GM18858 (cell line): ENCODE results near the gene NCEH1.

Experiments
- ATAC-seq: cut with Tn5 transposase; IDR thresholded peaks from one replicate; pipeline ENCODE4 v1.9.1; 2021; ENCODE audit not compliant: unreplicated experiment

The NCEH1 gene

DNA sequence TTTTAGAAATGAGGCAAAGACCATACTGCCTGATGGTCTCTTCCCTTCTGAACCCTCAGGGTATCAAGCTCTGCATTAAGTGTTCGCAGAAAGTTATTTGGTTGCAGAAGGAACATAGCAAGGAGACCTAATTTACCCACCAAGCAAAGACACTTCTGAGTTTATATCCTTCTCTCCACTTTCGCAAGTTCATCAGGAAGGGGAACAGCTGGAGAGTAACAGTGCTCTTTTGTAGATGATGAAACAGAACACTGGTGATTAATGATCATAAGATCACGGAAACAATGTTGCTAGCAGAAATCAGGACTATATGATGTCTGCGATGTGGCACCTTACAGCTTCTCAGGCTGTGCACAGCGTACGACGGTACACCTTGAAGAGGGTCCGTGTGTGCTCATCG is 62.1 kb downstream of the NCEH1 start:
- ATAC-seq: no peak

DNA sequence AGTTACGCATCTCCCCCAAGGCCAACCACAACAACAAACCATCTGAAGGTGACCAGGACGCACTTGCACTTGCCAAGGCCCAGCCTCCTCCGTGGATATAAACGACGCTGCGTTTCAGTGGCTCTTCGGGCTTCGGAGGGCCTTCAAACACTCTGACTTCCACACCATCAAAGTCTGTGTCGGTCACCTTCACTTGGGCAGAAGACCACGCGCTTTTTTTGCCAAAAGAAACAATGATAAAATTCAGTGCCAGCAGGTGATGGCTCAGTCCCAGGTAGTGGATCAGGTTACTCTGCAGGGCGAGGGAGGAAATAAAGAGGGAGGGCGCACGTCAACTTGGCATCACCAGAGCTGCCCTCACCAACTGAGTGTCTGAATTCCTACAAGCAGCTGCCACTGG is 63.0 kb downstream of the NCEH1 start:
- ATAC-seq: no peak

DNA sequence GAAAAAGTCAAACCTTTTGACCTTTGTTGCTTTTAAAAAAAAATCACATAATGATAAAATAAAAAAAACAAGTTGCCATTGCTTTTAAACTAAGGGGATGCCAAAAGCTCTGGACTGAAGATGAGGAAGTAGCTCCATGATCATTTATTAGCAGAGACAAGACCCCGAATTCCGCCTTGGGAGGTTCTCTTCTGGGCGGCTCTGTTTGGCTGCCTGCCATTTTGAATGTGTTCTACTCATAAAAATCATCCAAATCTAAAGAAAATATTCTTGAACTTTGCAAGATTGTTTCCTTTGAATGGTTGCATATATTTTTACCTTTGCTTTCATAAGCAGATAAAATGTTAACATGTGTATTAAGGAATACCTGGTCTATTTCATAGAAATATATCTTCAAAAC is 63.8 kb downstream of the NCEH1 start:
- no peak for ATAC-seq

DNA sequence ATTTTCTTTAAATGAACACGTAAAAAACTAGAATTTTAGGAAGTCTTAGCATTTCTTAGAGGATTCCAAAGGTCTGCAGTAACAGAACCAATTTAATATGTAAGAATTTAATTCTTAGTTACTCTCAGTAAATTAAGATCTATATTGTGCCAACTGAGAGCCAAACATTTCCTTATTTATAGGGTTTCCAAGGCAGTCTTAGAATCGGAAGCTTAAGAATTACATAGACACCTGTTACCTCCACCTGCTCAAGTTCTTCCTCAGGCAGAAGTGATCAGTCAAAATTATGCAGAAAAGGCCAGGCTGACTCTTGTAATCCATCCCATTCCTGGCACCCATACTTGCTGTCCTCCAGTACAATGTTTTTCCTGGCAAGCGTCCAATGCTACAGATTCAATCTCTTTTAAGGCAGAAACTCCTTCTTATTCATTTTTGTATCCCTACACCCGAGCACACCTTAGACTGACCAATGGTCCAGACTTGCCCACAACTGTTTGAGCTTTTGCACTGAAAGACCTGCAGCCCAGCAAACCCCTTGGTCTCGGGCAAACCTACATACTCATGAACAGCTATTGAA is 64.3 kb downstream of the NCEH1 start:
- no peak for ATAC-seq

DNA sequence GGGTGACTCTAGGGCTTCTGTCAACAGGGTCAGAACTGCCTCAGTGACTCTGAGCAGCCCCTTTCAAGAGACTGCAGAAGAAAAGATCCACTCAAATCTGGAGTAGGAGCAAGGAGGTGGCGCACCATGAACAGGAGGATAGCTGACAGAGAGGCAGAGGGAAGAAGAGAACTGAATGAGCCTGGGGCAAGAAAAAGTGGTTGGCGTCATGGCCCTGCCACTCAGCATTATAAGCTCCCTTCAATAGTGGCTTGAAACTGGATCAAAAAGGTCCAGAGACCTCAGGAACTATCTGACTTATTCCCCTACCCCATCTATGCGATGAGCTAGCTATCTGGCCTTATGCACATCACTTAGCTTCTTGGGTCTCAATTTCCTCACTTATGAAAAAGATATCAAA is 66.6 kb downstream of the NCEH1 start:
- ATAC-seq: no peak

DNA sequence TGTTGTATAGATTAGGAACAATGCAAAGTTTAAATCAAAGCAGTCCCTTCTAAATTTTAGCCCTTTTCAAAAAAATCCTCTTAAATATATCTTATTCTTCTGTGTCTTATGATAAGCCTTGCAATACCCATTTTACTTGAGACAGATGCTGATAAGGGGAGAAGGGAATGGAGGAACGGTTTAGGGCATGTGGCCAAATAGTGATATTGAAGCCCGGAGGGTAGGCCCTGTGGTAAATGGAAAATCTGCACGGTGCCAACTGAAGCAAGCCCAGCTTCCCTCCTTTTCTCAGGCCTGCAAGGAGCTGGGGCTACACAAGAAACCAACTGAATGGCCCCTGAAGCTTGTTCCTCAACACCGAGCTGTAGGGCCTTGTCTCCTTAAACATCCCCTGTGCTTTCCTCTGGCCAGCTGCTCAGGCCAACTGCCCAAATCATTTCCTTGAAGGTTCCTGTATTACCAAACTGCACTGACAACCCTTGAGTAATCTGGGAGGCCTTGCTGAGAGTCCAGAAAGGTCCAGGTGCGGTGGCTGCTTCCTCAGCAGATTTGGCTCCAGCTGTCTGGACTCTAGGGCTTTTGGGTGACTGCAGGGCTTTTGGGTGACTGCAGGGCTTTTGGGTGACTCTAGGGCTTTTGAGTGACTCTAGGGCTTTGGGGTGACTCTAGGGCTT is 67.2 kb downstream of the NCEH1 start:
- no peak for ATAC-seq

DNA sequence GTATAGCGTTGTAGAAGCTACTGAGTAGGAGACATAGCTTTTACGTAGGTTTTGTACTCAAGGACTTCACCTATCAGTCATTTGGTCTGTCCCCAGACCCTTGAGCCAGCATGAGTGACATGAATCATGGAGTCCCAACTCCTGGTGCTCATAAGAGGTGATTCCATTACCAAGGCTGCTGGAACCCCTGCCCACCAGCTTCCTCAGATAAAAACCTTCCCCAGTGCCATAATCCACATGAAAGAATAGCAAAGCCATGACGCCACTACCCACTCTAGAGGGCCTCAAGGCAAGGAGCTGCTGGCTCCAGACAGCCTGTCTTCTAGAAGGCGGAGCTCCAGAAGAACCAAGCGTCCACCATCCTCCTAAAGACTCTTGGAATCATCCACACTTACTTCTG is 69.6 kb downstream of the NCEH1 start:
- no peak for ATAC-seq

DNA sequence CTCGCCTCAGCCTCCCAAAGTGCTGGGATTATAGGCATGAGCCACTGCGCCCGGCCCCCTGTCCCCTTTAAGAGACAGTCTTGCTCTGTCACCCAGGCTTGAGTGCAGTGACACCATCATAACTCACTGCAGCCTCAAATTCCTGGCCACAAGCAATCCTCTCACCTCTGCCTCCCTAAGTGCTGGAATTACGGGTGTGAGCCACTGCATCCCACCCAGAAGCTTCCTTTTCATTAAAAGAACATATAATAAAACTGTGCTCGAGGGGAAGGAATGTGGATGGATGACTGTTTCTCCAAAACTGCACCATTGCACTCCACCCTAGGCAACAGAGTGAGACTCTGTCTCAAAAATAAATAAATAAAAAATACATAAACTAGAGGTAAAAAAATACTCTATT is 70.1 kb downstream of the NCEH1 start:
- ATAC-seq: no peak

DNA sequence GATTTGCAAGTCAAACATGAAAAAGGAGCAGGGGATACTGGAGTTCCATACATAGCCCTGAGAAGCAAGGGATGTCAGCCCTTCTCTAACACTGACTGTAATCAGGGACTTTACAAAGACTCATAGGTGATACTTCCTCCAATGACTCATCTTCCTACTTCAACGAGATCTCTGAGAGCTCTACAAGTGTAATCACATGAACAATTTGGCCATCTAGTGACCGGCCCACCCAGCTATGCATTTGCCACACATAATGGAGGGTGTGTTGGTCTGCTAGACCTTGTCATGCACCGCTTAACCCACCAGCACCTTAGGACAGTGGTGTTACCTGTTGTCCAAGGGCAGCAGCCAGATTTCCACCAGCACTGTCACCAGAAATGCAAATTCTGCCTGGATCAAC is 75.3 kb downstream of the NCEH1 start:
- ATAC-seq: peak; percentile 99

DNA sequence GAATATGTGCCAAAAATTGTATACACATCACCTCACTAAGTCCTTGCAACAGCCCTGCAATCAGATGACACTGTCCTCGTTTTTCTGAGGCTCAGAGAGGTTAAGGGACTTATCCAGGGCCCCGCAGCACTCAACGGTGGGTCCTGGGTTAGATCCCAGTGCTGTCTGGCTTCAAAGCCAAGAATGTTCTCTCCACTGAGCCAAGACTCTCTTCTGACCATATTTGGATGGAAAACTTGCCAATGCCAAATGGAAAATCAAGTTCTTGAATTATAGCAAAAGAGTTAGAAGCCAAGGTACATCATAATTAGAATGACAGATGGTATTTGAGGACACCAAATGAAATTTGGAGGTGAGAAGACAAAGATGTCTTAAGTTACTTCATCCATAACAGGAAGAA is 75.9 kb downstream of the NCEH1 start:
- ATAC-seq: no peak

DNA sequence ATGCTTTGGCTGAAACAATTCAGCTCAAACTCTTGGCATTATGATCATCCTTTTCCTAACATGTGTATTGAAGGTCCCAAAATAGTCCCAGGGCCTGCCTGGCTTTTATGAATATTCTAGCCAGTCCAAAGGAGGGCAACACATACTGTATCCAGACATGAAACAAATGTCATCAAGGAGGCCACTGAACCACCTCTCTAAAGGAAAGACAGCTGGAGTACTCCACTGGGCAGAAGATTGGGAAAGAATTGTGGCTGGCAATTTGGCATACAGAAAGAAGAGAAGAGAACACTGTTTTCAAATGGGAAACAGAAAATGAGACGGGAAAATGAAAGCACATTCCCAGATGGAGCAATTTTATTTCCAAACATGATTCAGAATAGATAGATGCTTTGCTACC is 80.6 kb downstream of the NCEH1 start:
- ATAC-seq: no peak

DNA sequence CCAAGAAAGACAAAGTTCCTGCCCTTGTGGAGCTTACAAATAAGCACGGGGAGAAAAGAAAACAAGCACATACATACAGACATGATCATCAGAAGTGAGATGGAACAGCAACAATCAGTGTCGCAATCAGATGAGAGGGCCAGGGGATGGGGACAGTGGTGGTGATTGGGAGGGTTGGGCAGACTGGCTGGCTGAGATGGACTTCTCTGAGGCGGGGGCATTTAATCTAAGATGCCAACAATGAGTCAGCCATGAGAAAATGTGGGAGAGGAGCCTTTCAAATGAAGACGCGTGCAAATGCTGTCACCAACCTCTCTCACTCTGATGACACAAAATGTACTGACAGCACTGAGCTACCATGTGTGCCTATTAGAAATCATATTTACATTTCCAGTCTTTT is 81.4 kb downstream of the NCEH1 start:
- ATAC-seq: no peak

DNA sequence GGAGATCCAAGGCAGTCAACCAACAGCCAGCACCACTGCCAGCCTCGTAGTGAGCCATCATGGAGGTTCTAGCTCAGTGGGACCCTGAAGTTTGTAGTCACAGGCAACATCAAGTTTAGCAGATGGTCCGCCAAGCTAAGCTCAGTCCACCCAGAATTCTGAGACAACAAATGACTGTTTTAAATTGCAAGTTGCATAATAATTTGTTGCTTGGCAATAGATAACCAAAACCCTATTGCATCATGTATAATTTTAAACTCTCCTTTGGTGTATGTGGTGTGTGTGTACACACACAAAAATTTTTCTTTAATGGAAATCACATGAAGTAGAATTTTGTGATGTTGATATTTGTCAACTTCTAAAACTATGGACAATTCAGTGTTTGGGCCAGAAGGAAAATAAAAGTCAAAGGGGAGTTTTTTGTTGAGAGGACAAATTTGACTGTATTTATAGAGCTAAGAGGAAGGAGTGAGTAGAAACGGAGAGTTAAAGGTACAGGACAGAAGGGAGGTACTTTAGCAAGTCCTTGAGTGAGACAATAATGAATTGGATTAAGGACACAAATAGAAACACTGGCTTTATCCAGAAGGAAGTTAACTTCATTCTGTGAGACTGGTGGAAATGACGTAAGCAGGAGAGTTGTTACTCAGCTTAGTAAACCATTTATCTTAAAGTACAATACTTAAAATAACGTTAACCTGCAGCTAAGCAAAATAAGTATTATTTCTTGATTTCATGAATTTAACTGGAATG is 83.6 kb downstream of the NCEH1 start:
- ATAC-seq: no peak

DNA sequence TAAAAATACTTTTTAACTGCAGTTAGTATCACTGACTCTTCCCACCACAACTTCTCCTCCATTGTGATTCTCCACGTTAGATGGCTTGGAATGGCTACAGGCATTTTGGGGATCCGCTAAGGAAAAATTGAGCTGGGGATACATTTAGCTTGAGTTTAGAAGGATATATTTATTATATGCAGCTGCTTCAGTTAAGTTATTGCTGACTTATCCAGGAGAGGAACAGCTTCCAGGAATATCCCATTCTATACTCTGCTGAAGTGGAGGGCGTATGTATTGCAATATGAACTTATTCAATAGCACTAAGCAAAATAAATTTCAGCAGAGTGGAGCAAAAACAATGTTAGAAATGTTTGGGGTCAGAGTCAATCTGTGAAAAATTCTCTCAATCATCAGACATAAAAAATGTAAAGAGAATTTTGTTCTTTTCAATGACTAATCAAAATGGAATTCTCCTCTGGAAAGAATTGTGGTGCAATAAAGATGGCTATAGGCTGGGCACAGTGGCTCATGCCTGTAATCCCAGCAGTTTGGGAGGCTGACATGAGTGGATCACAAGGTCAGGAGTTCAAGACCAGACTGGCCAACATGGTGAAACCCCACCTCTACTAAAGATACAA is 84.7 kb downstream of the NCEH1 start:
- no peak for ATAC-seq

DNA sequence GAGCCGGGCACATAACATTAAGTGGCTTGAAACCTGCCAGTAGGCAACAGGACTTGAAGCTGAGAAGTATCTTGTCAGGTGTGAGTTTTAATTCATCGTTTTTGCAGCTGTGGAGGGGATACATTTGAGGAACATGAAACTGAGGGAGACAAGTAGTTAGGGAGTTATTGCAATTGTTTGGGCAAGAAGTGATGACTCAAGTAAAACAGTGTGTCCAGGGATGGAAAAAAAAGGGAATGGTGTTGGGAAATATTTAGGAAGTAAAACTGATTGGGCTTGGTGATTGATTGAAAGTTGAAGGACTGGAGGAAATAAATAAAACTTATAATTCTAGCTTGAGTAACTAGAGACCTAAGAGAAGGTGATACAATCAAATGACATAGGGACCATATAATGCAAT is 85.5 kb downstream of the NCEH1 start:
- no peak for ATAC-seq

DNA sequence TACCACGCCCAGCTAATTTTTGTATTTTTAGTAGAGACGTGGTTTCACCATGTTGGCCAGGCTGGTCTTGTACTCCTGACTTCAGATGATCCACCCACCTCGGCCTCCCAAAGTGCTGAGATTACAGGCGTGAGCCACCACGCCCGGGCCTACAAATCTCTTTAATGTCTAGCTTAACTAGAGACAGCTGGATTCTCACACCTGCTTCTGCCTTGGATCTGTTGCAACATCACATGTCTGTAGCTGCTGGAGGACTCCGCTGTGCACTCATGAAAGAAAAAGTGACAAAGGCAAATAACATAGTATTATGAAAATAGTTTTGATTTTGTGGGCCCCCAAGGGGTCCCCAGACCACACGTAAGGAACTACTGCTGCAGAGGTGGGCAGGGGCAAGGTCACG is 85.9 kb downstream of the NCEH1 start:
- no peak for ATAC-seq

DNA sequence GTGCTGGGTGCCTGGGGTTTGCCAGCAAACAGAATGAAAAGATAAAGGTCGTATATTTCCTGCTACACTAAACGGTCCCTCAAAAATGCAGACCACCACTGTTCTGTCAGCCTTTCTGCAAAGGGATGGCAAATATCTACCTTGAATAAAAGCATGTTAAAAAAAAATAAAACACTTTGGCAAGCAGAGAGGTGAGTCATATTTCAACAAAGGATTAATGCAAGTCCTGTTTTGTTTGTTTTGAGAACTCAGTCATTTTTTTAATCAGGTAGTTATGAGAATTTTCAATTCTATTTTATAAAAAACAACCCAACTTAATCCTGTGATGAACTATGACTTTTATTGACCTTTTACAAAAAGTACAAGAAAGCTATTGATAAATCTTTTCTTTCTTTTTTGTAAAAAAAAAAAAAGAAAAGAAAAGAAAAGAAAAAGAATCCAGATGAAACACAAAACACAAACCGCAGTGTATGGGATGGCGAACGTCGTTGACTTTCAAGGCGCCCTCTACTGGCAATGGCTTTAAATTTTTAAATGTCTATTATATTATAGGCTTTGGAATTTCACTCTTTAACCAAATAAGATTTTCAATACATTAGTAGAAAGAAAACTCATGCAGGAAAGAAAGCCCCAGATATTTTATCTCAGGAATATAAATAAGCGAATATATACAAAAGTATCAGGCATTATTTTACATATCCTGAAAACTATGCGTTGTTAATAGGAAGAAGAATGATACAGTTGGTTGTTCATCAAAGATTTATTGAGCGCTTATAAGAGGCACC is 87.8 kb downstream of the NCEH1 start:
- no peak for ATAC-seq

DNA sequence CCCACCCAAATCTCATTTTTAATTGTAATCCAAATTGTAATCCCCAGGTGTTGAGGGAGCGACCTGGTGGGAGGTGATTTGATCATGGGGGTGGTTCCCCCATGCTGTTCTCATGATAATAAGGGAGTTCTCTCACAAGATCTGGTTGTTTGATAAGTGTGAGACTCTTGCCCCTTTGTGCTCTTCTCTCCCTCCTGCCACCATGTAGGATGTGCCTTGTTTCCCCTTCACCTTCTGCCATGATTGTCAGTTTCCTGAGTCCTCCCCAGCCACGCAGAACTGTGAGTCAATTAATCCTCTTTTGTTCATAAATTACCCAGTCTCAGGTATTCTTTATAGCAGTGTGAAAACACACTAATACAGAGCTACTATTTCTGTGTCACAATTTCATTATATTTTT is 88.7 kb downstream of the NCEH1 start:
- no peak for ATAC-seq

DNA sequence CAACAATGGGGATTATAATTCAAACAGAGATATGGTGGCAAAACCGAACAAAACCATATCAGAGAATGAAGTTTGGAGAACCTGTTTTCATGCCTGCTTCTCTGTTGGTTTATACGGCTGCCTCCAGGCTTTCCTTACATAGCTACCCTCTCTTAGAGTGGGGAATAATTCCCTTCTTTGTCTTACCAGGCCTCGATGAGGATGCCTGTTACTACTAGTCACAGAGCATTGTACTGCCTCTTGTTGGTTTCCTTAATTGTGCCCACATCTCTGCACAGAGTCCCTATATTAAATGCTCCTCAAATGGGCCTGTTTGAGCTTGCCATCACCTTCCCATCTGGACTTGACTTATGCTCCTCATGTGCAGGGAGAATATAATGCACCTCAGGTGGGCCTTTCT is 92.9 kb downstream of the NCEH1 start:
- no peak for ATAC-seq

DNA sequence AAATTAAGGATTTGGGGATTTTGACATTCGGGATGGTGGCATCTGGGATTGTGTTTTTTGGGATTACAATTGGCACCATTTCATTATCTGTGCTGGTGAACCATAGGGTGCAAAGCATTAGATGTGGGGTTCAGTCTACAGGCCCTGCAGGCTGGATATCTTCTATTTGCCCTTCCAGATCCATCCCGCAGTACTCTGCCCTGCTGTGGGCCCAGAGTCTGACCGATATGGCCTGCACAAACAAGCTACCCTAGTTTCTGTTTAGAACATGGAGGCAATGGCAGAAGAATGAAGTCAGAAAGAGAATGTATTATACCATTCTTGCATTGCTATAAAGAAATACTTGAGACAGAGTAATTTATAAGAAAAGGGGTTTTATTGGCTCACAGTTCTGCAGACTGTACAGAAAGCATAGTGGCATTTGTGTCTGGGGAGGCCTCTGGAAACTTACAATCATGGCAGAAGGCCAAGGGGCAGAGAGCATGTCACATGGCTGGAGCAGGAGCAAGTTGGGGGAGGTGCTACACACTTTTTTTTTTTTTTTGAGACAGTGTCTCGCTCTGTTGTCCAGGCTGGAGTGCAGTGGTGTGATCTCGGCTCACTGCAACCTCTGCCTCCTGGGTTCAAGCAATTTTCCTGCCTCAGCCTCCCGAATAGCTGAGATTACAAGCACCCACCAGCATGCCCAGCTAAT is 93.7 kb downstream of the NCEH1 start:
- ATAC-seq: no peak

DNA sequence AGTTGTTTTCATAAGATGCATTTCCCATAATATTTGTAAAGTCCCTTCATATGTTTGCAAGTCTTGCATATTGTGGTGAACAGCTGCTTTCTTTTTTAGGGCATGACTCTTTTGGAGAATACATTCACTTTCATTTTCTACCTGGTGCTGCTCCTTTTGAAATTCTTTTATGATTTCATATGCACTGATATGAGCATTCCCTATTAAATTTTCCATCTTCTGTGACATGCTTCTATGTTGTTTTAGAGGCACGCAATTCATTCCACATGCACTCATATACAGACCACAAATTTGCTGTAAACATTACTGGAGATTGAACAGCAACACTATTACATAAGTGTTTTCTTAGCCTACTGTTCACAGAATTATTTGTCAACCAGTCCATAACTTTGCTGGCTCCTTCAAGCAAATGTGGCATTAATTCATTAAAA is 94.8 kb downstream of the NCEH1 start:
- ATAC-seq: peak; percentile 68
